NCI-H2171 treated with DMSO at 0.1 percent for 48 hours (cell line): Measurements from ENCODE around the gene ADARB2.
"Not testable (repeated sequence)": the region's sequence is repeated elsewhere in the genome, so short reads cannot be mapped to it uniquely, and the experiment has no call there.

Experiments
- DNase-seq: peaks from one replicate; lab custom pipeline; 2025; lab: John Stamatoyannopoulos, UW

Gene ADARB2

DNA sequence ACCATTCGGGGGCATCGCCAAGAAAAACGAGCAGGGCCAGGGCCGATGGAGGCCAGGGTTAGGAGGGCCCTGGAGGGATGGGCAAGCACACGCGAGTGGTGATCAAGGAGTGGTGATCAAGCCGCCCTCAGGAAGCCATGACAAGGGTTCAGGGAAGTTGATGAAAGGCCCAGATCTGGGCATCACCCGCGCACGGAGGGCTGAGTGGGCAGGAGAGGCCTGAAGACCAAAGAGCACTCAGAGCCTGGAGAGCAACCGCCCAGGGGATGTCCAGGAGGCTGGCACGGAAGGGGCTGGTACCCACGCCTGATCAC, 566.5 kb downstream of the ADARB2 start:
- no peak for DNase-seq

DNA sequence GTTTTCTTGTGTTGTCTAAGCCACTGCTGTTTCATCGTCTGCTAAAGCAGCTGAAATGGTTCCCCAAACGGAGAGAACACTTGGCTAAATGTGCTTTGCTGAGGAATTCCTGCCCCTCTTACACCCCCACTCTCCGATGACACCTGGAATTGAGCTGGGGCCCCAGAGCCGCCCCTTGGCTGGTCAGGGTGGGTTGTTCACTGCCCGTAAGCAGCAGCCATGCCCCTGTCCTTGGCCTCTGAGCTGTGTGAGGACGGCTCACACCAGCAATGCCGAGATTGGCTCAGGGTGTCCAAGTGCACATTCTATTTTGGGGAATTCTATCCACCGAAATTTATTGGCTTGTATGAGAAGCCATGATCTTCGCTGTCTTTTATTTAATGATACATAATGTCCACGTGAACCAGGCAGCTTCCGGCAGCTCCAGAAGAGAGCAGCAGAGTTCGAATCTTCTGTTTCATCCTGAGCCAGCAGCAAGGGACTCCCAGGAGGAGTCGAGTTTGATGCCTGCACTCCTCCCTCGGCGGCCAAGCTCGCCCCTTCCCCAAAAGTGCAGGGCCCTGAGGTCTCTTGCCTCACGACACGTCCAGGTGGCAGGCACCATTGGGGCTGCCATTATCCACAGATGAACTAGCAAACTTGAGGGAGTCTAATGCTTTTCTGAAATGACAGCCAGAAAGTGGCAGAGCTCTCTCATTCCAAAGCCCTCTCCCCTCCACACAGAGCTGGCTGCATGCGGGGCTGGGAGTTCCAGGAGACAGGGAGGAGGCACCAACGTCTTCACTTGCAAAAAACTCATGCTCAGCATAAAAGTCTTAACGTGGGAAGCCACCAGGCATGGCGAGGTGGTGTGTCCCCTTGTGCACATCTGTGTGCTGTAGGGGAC, 567.1 kb downstream of the ADARB2 start:
- DNase-seq: no peak

DNA sequence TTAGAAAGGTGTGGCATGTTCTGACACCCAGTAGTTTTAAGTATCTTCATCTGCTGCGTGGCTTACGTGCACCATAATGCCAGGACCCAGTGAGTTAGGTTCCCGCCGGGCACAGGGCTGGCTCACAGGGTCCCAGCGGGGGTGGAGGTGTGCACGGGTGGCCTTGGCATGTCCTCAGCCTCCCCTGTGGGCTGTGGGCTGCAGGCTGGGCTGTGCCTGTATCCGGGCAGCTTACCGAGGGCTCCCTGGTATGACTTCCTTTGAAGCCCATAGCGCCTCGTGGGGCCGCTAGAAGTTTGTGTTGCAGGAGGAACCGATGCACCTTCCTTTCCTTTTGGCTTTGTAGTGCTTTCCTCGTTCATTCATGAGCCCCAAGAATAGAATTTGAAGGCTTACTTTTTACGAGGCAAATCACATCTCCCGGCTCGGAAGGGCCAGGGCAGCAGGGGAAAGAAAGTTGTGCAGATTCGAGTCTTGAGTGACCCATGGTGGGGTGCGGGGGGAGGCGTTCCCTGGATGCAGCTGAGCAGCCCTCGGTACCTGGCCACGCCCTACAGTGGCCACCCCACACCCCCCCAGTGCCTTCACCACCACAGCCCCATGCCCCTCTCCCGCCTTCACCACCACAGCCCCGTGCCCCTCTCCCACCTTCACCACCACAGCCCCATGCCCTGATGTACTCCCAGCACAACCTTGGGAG, 568.0 kb downstream of the ADARB2 start:
- DNase-seq: no peak

DNA sequence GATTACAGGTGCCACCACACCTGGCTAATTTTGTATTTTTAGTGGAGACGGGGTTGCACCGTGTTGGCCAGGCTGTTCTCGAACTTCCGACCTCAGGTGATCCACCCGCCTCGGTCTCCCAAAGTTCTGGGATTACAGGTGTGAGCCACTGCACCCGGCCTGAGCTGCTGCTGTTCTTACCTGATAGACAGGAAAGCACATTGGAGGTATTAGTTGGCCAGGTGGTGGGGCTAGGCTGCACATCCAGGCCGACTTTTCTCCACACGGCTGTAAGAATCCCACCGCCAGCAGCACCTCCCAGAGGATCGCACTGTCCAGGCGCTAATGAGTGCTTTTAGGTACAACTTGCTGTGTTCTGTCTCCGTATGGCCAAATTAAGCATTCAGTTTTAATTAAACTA, 568.6 kb downstream of the ADARB2 start:
- no peak for DNase-seq

DNA sequence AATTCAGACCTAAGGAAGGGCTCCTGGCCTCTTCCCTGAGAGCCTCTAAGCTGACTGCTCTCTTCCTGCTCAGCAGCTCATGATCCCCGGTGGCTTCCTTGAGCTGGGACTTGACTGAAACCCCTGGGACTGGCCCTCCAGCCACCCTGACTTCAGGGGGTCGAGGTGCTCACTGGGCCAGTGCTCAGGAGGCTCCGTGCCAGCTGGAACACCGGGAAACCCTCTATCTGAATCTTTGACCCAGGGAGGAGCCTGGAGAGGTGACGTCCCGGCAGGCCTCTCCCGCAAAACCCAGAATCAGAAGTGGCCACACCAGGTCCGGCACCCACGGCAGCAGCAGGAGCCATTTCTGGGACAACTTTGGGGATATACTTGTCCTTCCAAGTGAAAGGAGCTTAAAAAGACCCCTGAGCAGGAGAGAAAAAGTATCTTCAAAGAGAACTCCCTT, 570.5 kb downstream of the ADARB2 start:
- no peak for DNase-seq

DNA sequence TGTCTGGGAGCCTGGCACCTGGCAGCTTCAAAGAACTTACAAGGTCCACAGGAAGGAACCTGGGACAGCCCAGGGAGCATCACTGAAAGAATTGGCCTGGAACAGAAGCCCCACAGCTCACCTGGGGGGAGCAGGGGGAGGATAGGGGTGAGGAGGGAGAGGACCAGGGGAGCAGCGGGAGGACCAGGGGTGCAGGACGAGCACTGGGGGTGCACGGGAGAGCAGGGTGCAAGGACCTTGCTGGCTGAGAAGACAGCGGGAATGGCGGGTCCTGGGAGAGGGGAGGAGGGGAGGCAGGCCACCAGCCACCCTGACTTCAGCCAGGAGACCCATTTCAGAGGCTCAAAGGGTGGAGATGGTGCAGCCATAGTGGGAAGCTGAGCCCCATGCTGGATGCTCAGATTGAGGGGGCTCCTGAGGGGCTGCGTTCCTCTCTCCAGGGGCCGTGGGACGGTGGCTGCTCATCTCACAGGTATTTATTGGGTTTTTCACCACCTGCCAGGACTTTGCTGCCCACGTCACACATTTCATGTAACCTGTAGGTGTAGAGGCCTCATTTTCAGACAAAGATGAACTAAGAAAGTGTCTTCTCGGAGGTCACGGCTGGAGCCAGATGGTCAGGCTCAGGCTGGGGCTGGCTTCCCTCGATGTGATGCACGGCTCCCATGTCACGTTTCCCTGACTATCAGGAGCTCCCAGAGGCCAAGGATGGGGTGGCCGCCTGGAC, 571.1 kb downstream of the ADARB2 start:
- no peak for DNase-seq

DNA sequence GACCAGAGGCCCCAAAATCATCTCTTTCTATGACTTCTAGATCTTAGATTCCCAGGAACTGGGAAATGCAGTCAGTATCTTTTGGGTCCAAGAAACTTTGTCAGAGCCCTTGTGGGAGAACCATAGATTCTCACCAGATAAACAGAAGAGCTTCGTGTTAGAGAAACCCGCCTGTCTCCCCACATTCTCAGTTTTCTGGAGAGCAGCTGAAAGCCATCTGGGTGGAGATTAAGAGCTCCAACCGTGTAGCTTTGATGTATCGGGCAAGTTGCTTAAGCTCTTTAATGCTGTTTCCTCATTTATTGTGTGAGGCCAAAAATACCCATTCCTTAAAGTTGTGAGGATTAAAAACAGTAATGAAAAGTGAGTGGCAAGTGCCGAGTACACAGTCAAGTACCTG, 573.5 kb downstream of the ADARB2 start:
- DNase-seq: no peak

DNA sequence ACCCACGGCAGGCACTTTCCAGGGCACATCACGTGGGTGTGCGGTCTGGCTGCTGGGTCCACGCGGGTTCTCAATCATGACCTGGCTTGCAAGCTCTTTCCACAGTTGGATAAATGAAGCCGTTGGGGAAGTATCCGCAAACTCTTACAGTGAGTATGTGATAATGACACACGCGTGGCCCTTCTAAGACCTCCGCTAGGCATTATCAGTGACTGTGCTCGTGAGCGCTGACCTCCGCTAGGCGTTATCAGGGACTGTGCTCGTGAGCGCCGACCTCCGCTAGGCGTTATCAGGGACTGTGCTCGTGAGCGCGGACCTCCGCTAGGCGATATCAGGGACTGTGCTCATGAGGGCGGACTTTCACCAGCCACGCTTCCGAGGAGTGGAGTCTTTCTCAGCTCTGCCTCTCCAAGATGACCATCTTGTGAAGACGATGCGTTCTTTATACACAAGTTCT, 574.1 kb downstream of the ADARB2 start:
- no peak for DNase-seq

DNA sequence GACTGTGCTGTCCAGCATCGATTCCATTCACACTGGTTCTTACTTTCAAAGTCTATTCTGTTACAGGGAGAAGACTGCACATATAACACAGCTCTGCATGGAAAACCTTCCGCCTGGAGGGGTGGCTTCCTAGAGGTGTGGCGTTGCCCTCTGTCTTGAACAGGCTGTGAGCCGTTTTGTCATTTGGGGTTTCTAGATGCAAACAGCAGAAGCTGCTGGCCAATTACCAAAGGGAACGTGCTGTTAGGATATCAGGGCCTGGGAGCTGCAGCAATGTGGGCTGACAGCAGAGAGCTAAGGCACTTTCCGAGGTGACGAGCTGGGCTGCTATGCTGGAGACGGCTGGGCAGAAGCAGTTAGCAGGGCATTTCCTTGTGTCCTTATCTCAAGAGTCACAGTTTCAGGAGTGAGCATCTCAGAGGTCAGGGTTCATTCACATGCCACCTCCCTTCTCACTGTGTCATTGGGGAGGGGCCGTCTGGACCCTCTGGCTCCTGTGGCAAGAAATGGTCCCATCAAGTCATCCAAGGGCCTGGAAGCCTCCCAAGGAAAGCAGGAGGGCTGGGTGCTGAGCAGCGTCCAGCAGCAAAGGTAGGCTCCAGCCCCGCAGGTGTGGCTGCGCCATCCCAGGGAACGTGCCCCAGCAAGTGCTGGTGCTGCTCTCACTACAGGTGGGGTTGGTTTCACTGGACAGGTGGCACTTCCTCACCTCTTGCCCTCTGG, 574.7 kb downstream of the ADARB2 start:
- DNase-seq: no peak

DNA sequence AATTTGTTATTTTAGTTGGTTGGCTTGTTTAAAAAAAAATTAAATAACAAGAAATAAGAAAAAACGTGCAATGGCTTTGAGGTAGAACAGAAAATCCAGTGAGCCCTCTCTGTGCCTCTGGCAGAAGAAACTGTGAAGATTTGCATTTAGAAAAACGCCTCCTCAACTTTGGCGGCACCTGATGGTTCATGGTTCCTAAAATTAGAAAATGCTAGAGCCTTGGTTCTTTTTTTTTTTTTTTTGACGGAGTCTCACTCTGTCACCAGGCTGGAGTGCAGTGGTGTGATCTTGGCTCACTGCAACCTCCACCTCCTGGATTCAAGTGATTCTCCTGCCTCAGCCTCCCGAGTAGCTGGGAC, 576.0 kb downstream of the ADARB2 start:
- not testable (repeated sequence) for DNase-seq

DNA sequence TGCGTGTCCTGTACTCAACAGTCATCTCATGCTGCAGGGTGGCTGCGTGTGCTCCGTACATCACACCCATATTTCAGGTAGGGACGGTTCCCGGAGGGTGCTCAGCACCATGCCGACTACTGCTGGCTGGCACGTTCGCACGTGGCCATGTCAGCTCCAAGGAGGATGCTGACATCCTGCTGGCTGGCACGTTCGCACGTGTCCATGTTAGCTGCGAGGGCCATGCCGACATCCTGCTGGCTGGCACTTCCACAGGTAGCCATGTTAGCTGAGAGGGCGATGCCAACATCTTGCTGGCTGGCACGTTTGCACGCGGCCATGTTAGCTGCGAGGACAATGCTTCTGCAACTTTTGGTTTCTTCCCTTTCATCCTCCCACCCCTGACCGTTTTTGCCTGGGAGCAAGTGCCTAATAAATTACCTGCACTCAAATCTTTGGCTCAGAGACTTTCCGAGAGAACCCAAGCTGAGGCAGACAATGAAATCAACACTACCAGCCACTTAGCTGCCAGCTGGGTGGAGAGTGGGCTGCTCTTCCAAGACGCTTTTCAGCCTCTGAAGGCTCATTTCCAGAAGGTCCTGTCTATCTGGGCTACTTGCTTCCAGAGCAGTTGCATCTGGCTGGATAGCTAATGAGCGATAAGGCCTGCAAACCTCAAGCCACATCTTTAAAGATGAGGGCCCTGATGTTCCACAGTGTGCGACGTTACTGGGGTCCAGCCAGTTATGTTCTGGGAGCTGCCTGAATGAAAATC, 576.6 kb downstream of the ADARB2 start:
- DNase-seq: no peak

DNA sequence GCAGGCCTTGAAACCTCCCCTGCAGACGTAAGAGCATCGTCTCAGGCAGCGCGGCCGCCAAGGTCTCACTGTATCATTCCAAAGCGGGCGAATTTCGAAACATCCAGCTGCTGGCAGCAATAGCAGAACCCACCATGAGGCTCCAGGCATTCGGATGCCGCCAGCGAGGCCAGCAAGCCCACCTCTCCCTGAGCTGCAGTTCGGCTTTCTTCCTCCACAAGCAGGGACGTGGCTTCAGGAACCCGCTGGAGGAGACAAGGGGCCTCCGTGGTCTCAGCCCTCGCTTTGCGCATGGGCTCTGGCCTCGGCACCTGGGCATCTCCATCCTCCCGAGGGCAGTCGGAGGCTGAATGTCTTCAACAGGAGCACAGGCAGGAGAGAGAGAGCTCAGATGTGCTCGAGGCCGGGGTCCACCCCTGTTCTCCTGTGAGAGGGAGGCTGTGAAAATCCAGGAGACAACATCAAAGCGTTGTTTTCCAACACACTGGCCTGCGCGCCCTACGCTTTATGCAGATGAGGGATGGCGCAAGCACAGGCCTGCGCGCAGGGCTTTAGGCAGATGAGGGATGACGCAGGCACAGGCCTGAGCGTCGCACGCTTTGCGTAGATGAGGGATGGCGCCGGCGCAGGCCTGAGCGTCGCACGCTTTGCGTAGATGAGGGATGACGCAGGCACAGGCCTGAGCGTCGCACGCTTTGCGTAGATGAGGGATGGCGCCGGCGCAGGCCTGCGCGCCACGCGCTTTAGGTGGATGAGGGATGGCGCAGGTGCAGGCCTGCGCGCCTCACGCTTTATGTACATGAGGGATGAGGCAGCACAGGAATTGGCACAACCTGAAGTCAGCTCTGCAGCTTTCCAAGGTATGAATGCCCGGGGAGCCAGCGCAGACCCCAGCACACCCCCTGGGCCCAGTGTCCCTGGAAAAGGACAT, 577.9 kb downstream of the ADARB2 start:
- no peak for DNase-seq

DNA sequence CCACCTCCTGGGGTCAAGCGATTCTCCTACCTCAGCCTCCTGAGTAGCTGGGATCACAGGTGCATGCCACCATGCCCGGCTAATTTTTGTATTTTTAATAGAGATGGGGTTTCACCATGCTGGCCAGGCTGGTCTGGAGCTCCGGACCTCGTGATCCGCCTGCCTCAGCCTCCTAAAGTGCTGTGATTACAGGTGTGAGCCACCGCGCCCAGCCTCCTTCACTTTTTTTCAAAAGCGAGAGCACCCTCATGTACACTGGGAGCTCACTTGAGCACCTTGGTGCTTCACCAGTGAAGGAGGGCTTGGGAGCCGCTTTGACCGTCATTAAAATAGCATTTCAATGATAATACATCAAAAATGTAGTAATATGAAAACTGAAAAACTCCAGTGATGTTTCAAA, 578.8 kb downstream of the ADARB2 start:
- not testable (repeated sequence) for DNase-seq

DNA sequence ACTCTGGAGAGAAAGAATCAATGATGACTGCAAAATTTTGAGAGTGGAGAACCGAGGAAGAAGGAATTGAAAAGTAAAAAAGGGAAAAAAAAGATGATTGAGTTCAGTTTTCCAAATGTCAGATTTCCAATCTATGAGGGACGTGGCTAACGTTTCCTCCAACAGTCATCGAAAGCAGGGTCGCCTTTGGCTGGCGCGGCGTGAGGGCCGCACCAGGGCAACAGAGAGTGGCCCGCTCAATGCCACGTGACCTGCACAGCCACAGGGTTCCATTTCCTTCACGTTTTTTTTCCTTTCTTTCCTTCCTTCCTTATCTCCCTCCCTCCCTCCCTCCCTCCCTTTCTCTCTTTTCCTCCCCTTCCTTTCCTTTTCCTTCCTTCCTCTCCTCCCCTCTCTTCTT, 579.3 kb downstream of the ADARB2 start:
- DNase-seq: no peak

DNA sequence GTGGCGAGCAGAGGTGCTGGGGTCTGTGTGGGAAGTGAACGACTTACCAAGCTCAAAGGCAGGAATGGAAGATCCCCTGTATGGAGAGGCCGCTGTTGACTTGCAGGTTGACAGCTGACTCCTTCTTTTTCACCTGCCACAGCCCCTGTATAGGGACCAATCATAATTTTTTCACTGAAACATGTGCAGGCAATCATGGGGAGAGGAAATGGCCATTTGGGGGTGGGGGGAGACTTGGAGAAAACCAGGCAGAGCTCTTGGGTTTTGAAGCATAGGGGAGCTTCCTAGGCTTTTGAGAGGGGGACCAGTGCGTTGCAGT, 579.8 kb downstream of the ADARB2 start:
- no peak for DNase-seq

DNA sequence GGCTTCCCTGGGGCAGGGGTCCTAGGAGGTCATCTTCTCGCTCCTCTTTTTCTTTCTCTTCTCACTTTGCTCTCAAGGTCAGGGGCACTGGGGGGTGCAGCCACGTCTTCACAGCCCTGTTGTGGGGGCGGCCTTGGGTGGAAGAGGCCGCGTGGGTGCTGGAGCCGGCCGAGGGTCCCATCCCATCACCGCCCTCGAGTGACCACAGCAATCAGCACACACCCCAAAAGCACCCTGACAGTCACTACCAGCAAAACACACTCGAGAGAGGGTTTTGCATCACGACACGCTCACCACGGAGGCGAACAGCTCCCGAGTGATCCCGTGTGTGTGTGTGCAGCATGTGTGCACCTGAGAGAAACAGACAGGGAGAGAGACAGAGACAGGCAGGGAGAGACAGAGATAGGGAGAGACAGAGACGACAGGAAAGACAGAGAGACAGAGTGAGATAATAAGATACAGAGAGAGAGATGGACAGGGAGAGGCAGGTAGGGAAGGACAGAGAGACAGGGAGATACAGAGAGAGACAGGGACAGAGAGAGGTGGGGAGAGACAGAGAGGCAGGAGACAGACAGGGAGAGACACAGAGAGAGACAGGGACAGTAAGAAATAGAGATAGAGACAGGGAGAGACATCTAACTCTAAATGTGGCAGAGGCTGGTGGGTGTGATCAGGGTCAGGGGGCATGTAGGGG, 580.3 kb downstream of the ADARB2 start:
- no peak for DNase-seq

DNA sequence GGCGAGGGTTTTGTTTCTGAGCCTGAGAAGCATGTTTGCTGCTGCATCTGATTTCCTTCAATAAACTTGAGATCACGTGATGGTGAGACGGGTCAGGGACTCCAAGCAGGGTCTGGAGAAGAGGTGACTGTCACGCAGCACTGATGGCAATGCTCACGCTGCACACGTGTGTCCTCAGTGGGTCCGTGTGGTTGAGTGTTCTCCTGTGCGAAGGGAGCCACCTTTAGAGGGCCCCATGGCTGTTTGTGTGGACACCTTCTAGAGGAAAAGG, 580.8 kb downstream of the ADARB2 start:
- DNase-seq: no peak

DNA sequence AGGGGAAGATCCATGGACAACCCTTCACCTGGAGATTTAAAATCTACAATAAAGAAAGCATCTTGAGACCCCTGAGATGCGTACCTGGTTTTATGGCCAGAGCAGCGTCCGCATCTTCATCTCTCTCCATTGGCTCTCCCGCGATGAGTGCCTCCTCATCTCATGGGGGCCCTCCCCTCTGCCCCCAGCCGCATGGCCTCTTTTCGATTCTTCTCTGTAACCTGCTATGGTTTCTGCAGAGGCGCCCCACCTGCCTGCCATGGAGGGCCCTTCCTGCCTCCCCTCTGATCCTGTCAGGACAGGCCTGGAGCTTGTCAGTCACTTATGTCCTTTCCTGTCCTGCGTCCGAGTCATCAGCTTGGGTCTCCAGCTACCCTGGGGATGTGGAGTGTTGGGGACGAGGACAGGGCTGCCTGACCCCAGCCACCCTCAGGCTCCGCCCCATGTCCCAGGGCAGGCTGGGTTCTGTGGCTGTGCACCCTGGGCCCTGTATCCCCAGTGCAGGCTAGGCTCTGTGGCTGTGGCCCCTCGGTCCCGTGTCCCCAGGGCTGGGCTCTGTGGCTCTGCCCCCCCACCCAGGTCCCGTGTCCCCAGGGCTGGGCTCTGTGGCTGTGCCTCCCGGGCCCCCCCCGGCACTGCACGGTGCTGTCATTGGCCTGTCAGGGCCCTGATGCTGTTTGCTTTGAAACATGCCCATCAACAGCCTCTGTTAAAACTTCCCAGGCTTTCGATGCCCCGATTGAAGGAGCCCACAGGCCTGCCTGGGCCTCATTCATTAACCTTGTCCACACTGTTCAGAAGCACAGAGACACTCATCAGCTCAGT, 581.3 kb downstream of the ADARB2 start:
- no peak for DNase-seq
